ENCODE measurements around the gene MICAL2.

MICAL2 gene

GRCh38 chr11:12074529-12075195, 35.7 kb upstream of the MICAL2 start:
- no peak for ATAC-seq
- Mint-ChIP-seq H3K27ac (no peak overlapping the region), H3K36me3 (no peaks in the 10 kb centered on the region), H3K9me3 (no peaks in the 10 kb centered on the region), H3K4me3 (no peak overlapping the region), H3K4me1 (peaks cover 22% of the 10 kb centered on the region)
- no peak for DNase-seq (ENCODE audit: low spot score in 2 of 2)

DNA sequence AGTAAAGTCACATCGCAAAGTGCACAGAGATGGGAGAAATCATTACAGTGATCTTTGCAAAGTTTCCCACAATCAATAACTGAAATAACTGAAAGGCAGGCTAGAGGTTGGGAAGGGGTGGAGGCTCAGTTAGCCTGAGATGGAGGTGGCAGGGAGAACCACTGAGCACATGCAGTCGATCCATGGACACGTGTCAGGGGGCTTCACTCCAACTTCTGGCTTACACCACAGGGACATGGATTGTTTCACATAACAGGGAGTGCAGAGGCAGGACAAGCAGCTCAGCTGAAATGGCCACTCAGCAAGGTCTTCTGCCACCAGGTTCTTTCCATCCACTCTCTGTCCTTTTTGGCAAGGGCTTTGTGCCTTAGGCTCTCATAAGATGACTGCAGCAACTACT, 35.1 kb upstream of the MICAL2 start:
- no peaks in the 10 kb centered on the region for H3K9me3 Mint-ChIP-seq
- ATAC-seq (no peak), DNase-seq (ENCODE audit: low spot score in 2 of 2) (no peak)
- peaks cover 22% of the 10 kb centered on the region for H3K4me1 Mint-ChIP-seq
- H3K27ac Mint-ChIP-seq: no peak overlapping the region
- H3K36me3 Mint-ChIP-seq: no peaks in the 10 kb centered on the region
- H3K4me3 Mint-ChIP-seq: no peak overlapping the region

DNA sequence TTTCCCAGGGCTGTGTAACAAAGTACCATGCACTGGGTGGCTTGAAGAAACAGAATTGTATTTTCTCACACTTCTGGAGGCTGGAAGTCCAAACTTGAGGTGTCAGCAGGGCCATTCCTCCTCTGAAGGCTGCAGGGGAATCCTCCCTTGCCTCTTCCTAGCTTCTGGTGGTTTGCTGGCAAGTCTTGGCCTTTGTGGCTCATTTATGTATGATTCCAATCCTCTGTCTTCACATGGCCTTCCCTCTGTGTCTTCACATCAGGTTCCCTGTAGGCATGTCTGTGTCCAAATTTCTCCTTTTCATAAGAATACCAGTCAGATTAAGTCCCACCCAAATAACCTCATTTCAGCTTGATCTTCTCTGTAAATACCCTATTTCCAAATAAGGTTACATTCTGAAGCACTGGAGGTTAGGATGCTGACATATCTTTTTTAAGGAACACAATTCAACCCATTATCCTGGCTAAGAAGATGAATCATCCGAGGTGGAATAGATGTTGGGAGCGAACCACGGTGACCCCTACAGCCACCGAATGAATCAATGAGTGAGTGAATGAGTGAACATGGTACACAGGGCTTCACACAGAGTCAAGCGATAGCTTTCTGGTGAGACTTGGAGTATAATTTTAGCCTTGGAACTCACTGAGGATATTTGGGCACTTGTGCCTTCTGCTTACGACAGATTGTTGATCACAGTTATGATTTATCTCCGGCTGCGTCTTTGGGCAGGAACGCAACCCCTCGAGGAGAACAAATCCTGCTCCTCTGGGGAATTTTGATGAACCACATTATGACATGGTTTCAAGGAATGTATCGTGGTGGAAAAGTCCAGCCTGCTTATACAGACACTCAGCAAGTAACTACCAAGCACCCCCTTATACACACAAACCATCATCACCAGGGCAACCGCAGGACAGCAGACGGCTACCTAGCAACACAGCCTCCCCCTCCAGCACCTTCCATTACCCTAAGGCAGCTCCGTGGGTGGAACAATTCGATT, 34.3 kb upstream of the MICAL2 start:
- H3K4me3 Mint-ChIP-seq: no peak overlapping the region
- no peaks in the 10 kb centered on the region for H3K36me3 Mint-ChIP-seq
- ATAC-seq (no peak), DNase-seq (ENCODE audit: low spot score in 2 of 2) (no peak)
- peaks cover 15% of the 10 kb centered on the region for H3K4me1 Mint-ChIP-seq
- no peak overlapping the region for H3K27ac Mint-ChIP-seq
- no peaks in the 10 kb centered on the region for H3K9me3 Mint-ChIP-seq

GRCh38 chr11:12076840-12077534, 33.4 kb upstream of the MICAL2 start:
- Mint-ChIP-seq H3K4me1 (peaks cover 9% of the 10 kb centered on the region), H3K27ac (no peak overlapping the region), H3K36me3 (no peaks in the 10 kb centered on the region), H3K9me3 (no peaks in the 10 kb centered on the region), H3K4me3 (no peak overlapping the region)
- no peak for DNase-seq (ENCODE audit: low spot score in 2 of 2)
- no peak for ATAC-seq

DNA sequence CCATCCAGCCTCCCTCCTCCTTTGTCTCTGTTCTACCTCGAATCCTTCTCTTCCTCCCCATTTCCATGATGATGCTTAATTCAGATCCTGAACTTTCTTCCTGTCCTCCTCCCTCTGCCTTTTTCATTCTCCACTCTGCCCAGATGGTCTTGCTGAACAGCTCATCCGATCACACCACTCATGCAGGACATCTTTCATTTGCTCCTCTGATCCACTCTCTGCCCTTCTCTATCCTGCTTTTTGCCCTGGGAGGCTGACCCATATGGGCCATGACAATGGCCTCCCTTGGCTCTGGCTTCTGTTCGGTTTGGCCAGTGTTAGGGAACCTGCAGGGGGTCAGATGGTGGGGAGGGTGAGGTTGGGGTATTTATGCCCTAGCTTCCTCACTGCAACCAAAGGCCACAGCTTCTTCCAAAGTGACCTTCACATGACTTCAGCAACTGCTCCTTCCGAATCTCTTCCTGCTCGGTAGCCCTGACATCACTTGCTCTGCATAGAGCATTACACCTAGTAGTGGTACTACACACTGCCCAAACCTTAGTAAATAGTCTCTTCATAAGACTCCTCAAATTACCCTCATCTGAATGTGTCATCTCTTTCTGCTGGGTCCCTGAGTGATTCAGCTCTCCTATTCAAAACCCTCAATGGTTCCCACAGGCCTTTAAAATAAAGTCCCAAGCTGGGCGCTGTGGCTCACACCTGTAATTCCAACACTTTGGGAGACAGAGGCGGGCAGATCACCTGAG, 32.7 kb upstream of the MICAL2 start:
- peaks cover 9% of the 10 kb centered on the region for H3K4me1 Mint-ChIP-seq
- H3K9me3 Mint-ChIP-seq: no peaks in the 10 kb centered on the region
- no peaks in the 10 kb centered on the region for H3K36me3 Mint-ChIP-seq
- H3K4me3 Mint-ChIP-seq: no peak overlapping the region
- DNase-seq (ENCODE audit: low spot score in 2 of 2) (no peak), ATAC-seq (peak; percentile 48)
- no peak overlapping the region for H3K27ac Mint-ChIP-seq

DNA sequence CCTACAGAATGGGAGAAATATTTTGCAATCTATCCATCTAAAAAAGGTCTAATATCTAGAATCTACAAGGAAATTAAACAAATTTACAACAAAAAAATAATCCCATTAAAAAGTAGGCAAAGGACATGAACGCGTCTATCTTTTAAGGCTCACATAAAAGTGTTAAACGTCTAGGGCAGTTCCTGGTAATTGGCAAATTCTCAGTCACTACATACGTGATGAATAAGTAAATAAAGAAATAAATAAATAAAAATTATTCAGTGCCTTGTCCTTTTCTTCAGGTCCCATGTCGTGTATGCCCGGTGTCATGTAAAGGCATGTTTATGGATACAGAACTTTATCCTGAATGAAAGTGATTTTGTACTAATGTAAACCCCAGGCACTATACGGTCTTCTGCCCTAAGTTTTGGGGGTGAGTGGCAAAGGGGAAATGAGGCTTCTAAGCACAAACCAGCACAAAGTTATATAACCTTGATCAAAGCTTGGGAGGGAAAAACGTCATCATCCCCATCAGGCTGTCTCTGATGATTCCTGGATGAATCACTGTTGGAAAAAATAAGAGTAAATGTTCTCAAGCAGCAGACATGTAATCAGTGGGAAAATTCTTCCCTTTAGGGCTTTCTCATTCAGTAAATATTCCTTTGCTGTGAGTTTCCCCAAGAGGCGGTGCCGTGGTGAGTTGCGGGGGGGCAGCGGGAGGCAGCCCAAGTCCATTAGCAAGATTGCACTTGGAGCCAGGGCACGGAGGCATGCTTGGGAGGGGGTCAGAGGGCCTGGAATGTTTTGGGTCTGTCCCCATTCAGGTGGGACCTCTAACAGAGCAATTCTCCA, 30.4 kb upstream of the MICAL2 start:
- Mint-ChIP-seq H3K4me1 (peaks cover 17% of the 10 kb centered on the region), H3K36me3 (no peaks in the 10 kb centered on the region), H3K9me3 (peaks cover 2% of the 10 kb centered on the region), H3K4me3 (no peak overlapping the region), H3K27ac (no peak overlapping the region)
- no peak for DNase-seq (ENCODE audit: low spot score in 2 of 2)
- ATAC-seq: no peak

DNA sequence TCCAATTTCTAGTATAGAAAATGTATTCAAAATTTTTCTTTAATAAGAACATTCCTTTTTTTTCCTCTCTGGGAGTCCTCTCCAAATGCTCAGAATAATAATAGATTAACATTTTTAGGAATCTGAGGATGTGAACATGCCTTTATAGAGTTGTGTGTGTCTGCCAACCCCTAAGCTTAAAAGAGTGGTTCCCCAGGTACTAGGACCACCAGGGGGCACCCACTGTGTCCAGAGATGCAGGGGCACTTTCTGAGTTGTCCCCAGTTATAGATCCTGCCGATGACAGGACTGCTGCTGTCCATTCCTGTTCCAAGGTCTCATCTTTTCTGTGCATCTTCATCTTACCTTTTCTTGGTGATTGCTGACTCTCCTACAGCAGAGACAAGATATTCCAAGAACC, 27.0 kb upstream of the MICAL2 start:
- peaks cover 40% of the 10 kb centered on the region for H3K4me1 Mint-ChIP-seq
- no peaks in the 10 kb centered on the region for H3K36me3 Mint-ChIP-seq
- DNase-seq (ENCODE audit: low spot score in 2 of 2): no peak
- ATAC-seq: no peak
- H3K9me3 Mint-ChIP-seq: peaks cover 2% of the 10 kb centered on the region
- no peak overlapping the region for H3K4me3 Mint-ChIP-seq
- no peak overlapping the region for H3K27ac Mint-ChIP-seq

GRCh38 chr11:12084256-12084655, 26.1 kb upstream of the MICAL2 start:
- Mint-ChIP-seq H3K27ac (no peak overlapping the region), H3K4me1 (peaks cover 49% of the 10 kb centered on the region)

DNA sequence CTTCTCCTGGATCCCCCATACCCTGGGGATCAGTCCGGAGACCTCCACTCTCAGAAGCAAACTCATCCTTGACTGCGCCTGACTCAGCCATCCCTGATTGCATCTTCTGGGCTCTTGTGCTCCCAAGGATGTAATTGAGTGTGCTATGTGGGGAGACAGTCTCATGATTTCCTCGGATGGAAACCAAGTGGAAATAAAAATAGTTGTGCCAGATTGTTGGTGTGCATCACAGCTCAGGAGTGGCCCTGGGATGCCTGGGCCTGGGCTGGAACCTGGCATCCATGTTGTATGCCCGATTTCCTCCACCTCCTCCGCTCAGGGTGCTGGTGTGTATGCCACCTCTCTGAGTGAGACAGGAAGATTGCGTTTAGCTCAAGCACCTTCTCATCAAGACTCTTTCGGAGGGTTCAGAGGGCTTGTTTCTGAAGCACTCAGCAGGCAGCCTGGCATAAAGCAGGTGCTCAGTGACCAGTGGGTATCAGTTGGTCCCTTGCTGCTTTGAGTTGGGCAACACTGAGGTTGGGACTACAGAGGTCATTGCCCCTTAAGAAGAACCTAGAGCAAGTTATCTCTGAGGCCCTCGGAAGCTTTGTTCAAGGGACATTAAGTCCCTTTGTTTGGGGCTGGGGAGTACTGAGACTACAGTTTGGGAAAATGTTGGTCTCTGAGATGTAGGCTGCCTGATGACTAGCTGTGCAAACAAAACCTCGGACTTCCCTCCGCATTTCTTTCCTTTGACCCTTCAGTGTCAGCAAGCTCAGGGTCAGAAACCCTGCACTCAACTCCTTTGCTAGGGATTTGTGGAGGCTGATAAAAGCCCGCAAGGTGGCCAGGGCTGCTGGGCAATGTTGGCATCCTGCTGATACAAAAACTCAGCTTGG, 24.8 kb upstream of the MICAL2 start:
- H3K9me3 Mint-ChIP-seq: peaks cover 2% of the 10 kb centered on the region
- no peaks in the 10 kb centered on the region for H3K36me3 Mint-ChIP-seq
- ATAC-seq (no peak), DNase-seq (ENCODE audit: low spot score in 2 of 2) (no peak)
- peak overlapping the region; percentile 54 for H3K4me3 Mint-ChIP-seq
- peaks cover 62% of the 10 kb centered on the region for H3K4me1 Mint-ChIP-seq
- no peak overlapping the region for H3K27ac Mint-ChIP-seq

More at GRCh38 chr11:12084256-12084655, 26.1 kb upstream of the MICAL2 start:
- Mint-ChIP-seq H3K9me3 (peaks cover 2% of the 10 kb centered on the region), H3K4me3 (no peak overlapping the region), H3K36me3 (no peaks in the 10 kb centered on the region)
- no peak for ATAC-seq
- DNase-seq (ENCODE audit: low spot score in 2 of 2): no peak

DNA sequence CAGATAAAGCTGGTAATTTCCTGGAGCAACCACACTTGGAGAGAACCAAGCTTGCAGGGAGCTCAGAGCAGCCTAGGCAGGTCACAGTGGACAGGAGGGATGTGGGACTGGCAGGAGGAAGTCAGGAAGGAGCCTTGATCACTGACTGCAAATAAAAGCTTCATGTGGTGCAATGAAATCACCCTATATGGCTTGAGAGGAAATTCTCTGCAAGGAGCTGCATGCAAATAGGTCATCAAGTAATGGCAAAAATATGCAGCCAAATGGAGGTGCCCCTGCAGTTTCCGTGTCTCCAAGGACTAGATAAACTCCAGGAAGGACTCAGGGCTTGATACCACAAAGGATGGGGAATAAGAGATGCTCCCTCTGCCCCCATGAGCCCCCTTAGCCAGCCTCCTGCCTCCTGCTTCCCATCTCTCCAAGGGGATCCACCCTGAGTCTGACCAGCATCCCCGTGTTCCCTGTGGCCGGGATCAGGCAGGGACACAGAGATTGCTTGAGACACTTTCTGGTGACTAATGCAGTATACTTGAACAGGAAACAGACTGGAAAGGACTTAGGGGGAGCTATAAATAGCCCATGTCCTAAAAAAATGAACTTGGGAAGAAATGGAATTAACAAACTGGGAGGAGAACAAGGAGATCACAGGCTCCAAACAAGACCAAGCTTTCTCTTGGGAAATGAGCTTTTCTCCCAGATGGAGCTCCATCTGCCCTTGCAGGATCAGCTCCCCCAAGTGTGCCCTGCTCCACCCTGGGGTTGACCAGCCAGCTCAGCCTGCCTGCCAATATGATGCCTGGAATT, 23.9 kb upstream of the MICAL2 start:
- no peak for DNase-seq (ENCODE audit: low spot score in 2 of 2)
- H3K36me3 Mint-ChIP-seq: peaks cover under 1% of the 10 kb centered on the region
- H3K4me3 Mint-ChIP-seq: peak overlapping the region; percentile 54
- peak overlapping the region; percentile 8 for H3K27ac Mint-ChIP-seq
- H3K9me3 Mint-ChIP-seq: peaks cover 2% of the 10 kb centered on the region
- ATAC-seq: no peak
- H3K4me1 Mint-ChIP-seq: peaks cover 69% of the 10 kb centered on the region

DNA sequence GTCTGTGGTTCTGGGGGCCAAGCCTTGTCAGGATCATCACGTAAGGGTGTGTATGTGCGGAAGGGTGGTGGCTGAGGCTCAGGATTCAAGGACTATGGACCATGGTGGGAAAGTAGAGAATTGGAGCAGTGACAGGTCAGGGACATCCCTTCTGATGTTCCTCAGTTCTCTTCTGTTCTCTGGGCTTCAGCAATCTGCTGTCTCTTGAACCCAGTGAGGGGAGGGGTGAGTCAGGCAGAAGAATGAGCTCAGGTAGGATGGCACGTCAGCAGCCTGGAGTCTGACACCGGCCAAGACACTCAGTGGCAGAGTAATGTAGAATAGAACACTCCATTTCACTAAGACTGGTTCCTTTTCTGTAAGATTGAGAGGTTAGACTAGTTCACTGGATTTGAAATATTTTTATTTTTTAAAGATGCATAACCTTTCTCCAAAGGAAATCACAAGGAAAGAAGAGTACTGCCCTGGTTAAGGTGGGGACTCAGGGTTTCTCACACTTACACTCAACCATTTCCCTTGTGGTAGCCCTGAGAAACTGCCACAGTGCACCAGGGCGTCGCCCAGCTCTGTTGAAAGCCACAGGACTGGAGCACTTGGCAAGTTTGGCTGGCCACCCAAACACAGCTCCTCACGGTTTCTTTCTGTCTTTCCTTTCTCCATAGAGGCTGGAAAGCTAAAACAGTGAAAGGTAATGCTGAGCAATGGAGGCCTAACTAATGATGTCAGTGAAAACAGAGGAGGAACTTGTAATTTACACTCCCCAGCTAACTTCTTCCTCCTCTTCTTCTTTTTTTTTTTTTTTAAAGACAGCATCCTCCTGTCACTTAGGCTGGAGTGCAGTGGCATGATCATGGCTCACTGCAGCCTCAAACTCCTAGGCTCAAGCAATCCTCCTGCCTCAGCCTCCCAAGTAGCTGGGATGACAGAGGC, 23.1 kb upstream of the MICAL2 start:
- ATAC-seq (peak; percentile 95), DNase-seq (ENCODE audit: low spot score in 2 of 2) (peak in 1 of 2 donors; percentile 67)
- Mint-ChIP-seq H3K4me3 (peak overlapping the region; percentile 54), H3K9me3 (peaks cover 2% of the 10 kb centered on the region), H3K27ac (peak overlapping the region; percentile 8), H3K4me1 (peaks cover 74% of the 10 kb centered on the region), H3K36me3 (peaks cover 4% of the 10 kb centered on the region)

GRCh38 chr11:12088047-12088481, 22.3 kb upstream of the MICAL2 start:
- peaks cover 2% of the 10 kb centered on the region for H3K9me3 Mint-ChIP-seq
- peaks cover 74% of the 10 kb centered on the region for H3K4me1 Mint-ChIP-seq
- peak overlapping the region; percentile 54 for H3K4me3 Mint-ChIP-seq
- peaks cover 4% of the 10 kb centered on the region for H3K36me3 Mint-ChIP-seq
- DNase-seq (ENCODE audit: low spot score in 2 of 2) (no peak), ATAC-seq (peak; percentile 5)
- H3K27ac Mint-ChIP-seq: peak overlapping the region; percentile 8
